SU-DHL-6 (cell line): ENCODE results near the gene FAAH.

Experiments
- EZH2phosphoT487 ChIP-seq: fragments of 200-600 bp; sonication (generic), shearing (Covaris generic); conservative IDR thresholded peaks from 2 replicates; pipeline ENCODE4 v1.6.1; 2018; ENCODE audit warnings: mild to moderate bottlenecking, antibody characterized with exemption, low read length, moderate library complexity, mixed read lengths
- TF ChIP-seq, protein P1 (sequence below): fragments of 200-600 bp; sonication (generic); IDR thresholded peaks from one replicate; pipeline ENCODE4 v1.5.1; 2017; ENCODE audit warnings: antibody characterized with exemption, mild to moderate bottlenecking, low read length, moderate library complexity; ENCODE audit not compliant: insufficient read depth, poor library complexity, severe bottlenecking

DNA sequence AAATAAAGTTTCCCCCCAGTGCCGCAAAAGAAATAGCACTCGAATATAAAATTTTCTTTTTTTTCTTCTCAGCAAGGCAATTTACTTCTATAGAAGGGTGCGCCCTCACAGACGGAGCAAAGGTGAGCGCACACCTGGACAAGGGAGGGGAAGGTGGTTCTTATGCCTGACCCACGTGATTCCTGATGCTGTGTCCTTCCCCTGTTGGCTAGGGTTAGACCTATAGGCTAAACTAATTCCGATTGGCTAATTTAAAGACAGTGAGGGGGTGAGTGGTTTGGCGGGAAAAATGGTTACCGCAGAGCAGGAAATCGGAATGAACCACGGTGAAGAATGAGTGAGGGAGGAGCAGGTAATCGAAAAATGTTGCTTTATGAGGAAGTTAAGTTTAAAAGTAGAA, 607 bp upstream of the FAAH start:
- TF ChIP-seq, protein P1, sequence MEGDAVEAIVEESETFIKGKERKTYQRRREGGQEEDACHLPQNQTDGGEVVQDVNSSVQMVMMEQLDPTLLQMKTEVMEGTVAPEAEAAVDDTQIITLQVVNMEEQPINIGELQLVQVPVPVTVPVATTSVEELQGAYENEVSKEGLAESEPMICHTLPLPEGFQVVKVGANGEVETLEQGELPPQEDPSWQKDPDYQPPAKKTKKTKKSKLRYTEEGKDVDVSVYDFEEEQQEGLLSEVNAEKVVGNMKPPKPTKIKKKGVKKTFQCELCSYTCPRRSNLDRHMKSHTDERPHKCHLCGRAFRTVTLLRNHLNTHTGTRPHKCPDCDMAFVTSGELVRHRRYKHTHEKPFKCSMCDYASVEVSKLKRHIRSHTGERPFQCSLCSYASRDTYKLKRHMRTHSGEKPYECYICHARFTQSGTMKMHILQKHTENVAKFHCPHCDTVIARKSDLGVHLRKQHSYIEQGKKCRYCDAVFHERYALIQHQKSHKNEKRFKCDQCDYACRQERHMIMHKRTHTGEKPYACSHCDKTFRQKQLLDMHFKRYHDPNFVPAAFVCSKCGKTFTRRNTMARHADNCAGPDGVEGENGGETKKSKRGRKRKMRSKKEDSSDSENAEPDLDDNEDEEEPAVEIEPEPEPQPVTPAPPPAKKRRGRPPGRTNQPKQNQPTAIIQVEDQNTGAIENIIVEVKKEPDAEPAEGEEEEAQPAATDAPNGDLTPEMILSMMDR: no peak
- TF ChIP-seq EZH2phosphoT487: no peak
